Heart left ventricle (tissue), 16 donors: Measurements from ENCODE around the gene KCNJ6. TPM values are rescaled to one million over a fixed set of nuclear protein-coding genes. Genes with fewer than 3 reads are reported as not detected.

Source experiments
- ATAC-seq, 4 donors: fragments of 200-7000 bp; cut with Tn5 transposase; one replicate each; pipeline ENCODE4 v1.9.1; 2020 to 2022; ENCODE audit warnings: moderate library complexity in 4 of 4, mild to moderate bottlenecking in 3 of 4, moderate number of reproducible peaks in 1 of 4
- DNase-seq, 5 donors: peaks; one replicate each; pipeline ENCODE4 v3.0.0-alpha.2; 2020
- H3K27ac ChIP-seq, 12 donors: fragments of 200-600 bp; sonication (generic) in 4 of 12; one replicate each; pipeline versions ENCODE4 v1.5.0 to v1.8.0; 2016 to 2022; ENCODE audit warnings: mild to moderate bottlenecking in 2 of 12
- H3K27me3 ChIP-seq, 9 donors: fragments of 200-600 bp; sonication (generic) in 2 of 9; one replicate each; pipeline versions ENCODE4 v1.5.1 to v1.8.0; 2016 to 2022; ENCODE audit warnings: mild to moderate bottlenecking in 3 of 9
- H3K36me3 ChIP-seq, 9 donors: fragments of 200-600 bp; sonication (generic) in 2 of 9; one replicate each; pipeline versions ENCODE4 v1.5.0 to v1.8.0; 2018 to 2022; ENCODE audit warnings: mild to moderate bottlenecking in 2 of 9
- H3K4me1 ChIP-seq, 12 donors: fragments of 200-600 bp; sonication (generic) in 4 of 12; one replicate each; pipeline versions ENCODE4 v1.5.0 to v1.8.0; 2016 to 2022; ENCODE audit warnings: mild to moderate bottlenecking in 3 of 12
- H3K4me3 ChIP-seq, 12 donors: fragments of 200-600 bp; sonication (generic) in 4 of 12; one replicate each; pipeline versions ENCODE4 v1.5.0 to v1.8.0; 2017 to 2022; ENCODE audit warnings: mild to moderate bottlenecking in 9 of 12, moderate library complexity in 4 of 12
- H3K9me3 ChIP-seq, 12 donors: fragments of 200-600 bp; sonication (generic) in 4 of 12; one replicate each; pipeline versions ENCODE4 v1.5.0 to v1.8.0; 2016 to 2022; ENCODE audit warnings: mild to moderate bottlenecking in 1 of 12
- CTCF ChIP-seq, 12 donors: fragments of 200-600 bp; sonication (generic) in 4 of 12; IDR thresholded peaks; one replicate each; pipeline versions ENCODE4 v1.5.0 to v1.8.0; 2018 to 2022; ENCODE audit warnings: antibody characterized with exemption in 12 of 12, mild to moderate bottlenecking in 5 of 12
- POLR2A ChIP-seq, 2 donors: fragments of 450-650 bp; IDR thresholded peaks; one replicate each; pipeline ENCODE4 v1.6.1; 2017; ENCODE audit warnings: antibody characterized with exemption in 2 of 2, mild to moderate bottlenecking in 2 of 2, moderate library complexity in 2 of 2
- WGBS, 4 donors: extraction: QIAGEN DNeasy Blood & Tissue Kit in 2 of 4; methylation state at CpG; one replicate each; pipeline versions ENCODE4 v1.1.5 to v1.1.7; 2013 to 2018; 5-methylcytosine and 5-hydroxymethylcytosine counted together
- intact Hi-C, 10 donors: fragments of 100-400 bp; cut with DNase I; formaldehyde crosslinking; loops; one replicate each; pipeline versions ENCODE4 v1.11.1 to v1.14.2; 2022
- polyA plus RNA-seq, 2 donors: library from polyadenylated mRNA; stranded (reverse); fragments of 200-250 nt; gene quantifications; one replicate each; pipeline ENCODE4 v1.2.3, GENCODE V29; 2013
- total RNA-seq, 9 donors: library from RNA; depleted of rRNA in 2 of 9; stranded (reverse); fragments of >200 nt in 2 of 9; fragmentation: NEBNext Ultra II Directional in 3 of 9; extraction: Animal tissue kit (Norgen Biotek cat#: 25700) in 3 of 9; gene quantifications; one replicate each; pipeline versions ENCODE4 v1.1.0 to v1.2.4, GENCODE V29; 2016 to 2023
- donor health status: ischemic (EF 13 %, LVEDD 7.1; RV severe dilation, severe dysfunction).
- donor health status: healthy with polysubstance abuse.
- donor health status: DM: no; HTN: yes; CAD: no.
- donor health status: DM: no; HTN: no; CAD: no.
- donor health status: ischemic (EF 25% LVEDD 6.9; RV normal size, moderate dysfunction).
- donor health status: ischemic (EF 25% LVEDD 5.7; RV mildly dilated, moderate dysfunction).
- donor health status: healthy.
- donor health status: DM: yes; HTN: yes; CAD: no.
- donor health status: ischemic (EF 35%, LVEDD 5.7; RV mildly dilated, moderate dysfunction).
- donor health status: nonischemic (EF 11% LVEDD 7.7; RV severe dilation, severe dysfunction).
- donor health status: DM: yes; HTN: yes; CAD: no.
- donor health status: PGD.
- donor health status: ischemic (EF 29% LVEDD 5.4; RV normal size, mild dysfunction).
- donor health status: nonischemic (EF 23%, LVEDD 6.1; RV moderate dilation, normal function).

KCNJ6 gene
- total and polyA plus RNA-seq, 11 donors, result not detected

DNA sequence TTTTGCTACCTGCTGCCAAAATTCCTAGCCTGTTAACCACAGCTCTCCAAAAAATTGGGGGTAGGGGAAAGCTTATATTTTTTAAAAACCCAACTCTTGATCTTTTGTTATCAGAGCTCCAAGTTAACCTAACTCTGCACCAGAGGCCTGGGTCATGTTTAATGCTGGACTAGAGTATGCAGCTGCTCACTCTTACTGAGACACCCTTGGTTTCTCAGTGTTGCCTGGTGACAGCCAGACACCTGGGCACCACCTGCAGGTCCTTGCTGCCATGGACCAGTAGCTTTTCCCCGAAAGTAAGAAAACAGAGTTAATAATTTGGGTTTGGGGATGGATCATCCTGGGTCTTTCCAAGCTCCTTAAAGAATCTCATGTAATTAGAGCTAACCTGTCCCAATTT is 30.1 kb downstream of the KCNJ6 start:
- no peak for TF ChIP-seq CTCF (IDR thresholded peaks at IDR 0.05)
- no peak for TF ChIP-seq POLR2A (IDR thresholded peaks at IDR 0.05)
- H3K4me3 ChIP-seq, result no peak overlapping the region
- peaks cover 0 to 8% (median 0%) of the 10 kb centered on the region in 9 donors for H3K27me3 ChIP-seq
- 67 to 88% (median 80%) methylated on average over 1 of the region's 1 CpG for WGBS, 4 donors
- no peaks in the 10 kb centered on the region for H3K4me1 ChIP-seq
- H3K27ac ChIP-seq, result no peak overlapping the region
- no peak for ATAC-seq
- no peaks in the 10 kb centered on the region for H3K36me3 ChIP-seq
- DNase-seq, result no peak
- H3K9me3 ChIP-seq, result no peaks in the 10 kb centered on the region
- intact Hi-C loops, result no loop called here

- no peak for TF ChIP-seq POLR2A (IDR thresholded peaks at IDR 0.05)
- no peak for TF ChIP-seq CTCF (IDR thresholded peaks at IDR 0.05)
- WGBS, 4 donors, result 60 to 69% (median 64%) methylated on average over 7 of the region's 7 CpGs
- Histone ChIP-seq H3K27ac (no peak overlapping the region), H3K4me1 (no peaks in the 10 kb centered on the region), H3K9me3 (no peaks in the 10 kb centered on the region), H3K4me3 (no peak overlapping the region), H3K27me3 (peaks cover 0 to 14% (median 0%) of the 10 kb centered on the region in 9 donors), H3K36me3 (no peaks in the 10 kb centered on the region)
- DNase-seq, result no peak
- no peak for ATAC-seq
- intact Hi-C loops, result no loop called here
These were observed 37.2 kb downstream of the KCNJ6 start for GRCh38 chr21:37878946-37879660.

DNA sequence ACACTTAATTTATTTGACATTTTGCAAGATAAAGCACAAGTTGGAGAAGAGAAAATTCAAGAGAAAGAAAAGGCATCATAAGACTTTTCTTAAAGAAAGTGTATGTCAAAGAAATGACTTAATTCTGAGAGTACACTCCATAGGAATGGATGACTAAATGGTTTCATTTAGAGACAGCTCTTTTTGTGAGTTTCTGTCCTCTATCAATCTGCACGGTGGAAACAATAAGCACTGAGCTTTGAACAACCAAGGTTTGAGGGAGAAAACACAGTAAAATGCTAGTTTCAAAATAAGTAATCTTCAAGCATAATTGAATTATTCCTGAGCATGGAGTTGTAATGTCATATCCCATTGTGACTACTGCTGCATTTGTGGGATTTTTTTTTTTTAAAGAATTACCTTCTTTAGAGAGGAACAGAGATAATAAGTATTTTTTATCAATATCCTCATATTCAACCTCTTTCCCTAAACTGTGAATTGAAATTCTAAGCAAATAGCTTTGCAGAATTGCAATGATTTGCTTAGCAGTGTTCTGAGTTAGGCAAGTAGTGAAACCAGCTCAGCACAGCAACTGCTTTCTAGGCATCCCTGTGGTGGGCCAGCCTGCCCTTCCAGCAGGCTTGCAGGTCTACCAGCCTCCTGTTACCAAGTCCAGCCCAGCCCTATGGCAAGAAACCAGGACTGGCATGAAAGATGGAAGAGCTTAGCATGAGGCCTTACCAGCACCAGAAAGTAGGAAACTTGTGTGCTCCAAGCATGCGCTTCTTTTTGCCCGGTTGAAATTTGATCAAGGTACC is 38.2 kb downstream of the KCNJ6 start:
- Histone ChIP-seq H3K36me3 (no peaks in the 10 kb centered on the region), H3K9me3 (no peaks in the 10 kb centered on the region), H3K4me3 (no peak overlapping the region), H3K27ac (no peak overlapping the region), H3K27me3 (peaks cover 0 to 14% (median 0%) of the 10 kb centered on the region in 9 donors), H3K4me1 (no peaks in the 10 kb centered on the region)
- intact Hi-C loops, result no loop called here
- WGBS, 4 donors, result 84 to 94% (median 89%) methylated on average over 3 of the region's 3 CpGs
- no peak for ATAC-seq
- no peak for DNase-seq
- TF ChIP-seq CTCF (IDR thresholded peaks at IDR 0.05) (no peak), POLR2A (IDR thresholded peaks at IDR 0.05) (no peak)

DNA sequence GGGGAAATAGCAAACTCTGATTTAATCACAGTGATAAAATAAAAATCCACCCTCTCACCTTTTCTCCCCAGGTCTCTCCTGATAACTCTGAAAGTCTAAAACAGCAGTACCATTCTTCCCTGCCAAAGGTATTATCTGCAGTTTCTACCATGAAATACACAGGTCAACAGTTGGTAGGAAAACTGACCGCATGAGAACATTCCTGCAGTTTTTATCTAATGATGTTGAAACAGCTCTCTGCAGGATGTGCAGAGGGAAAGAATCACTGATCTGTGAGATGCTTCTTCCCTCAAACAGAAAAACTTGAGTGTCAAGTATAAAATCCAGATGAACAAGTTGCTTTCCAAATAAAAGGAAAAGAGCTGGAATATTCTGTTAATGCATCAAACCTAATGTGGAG is 39.1 kb downstream of the KCNJ6 start:
- WGBS, 4 donors, result 54 to 65% (median 60%) methylated on average over 1 of the region's 1 CpG
- intact Hi-C loops, result no loop called here
- Histone ChIP-seq H3K27ac (no peak overlapping the region), H3K9me3 (no peaks in the 10 kb centered on the region), H3K36me3 (no peaks in the 10 kb centered on the region), H3K4me3 (no peak overlapping the region), H3K4me1 (no peaks in the 10 kb centered on the region), H3K27me3 (peaks cover 0 to 16% (median 0%) of the 10 kb centered on the region in 9 donors)
- DNase-seq, result no peak
- ATAC-seq, result no peak
- TF ChIP-seq POLR2A (IDR thresholded peaks at IDR 0.05) (no peak), CTCF (IDR thresholded peaks at IDR 0.05) (no peak)
